Activated T-cell treated with anti-CD3 and anti-CD28 coated beads for 24 hours (primary cell): ENCODE measurements around the gene GNAI1.
A peak's percentile ranks its signal among the peaks of the same experiment; 100 is the strongest.
"Not testable (repeated sequence)": the region's sequence is repeated elsewhere in the genome, so short reads cannot be mapped to it uniquely, and the experiment has no call there.

Experiments
- DNase-seq: peaks from one replicate; pipeline ENCODE4 v3.0.0-alpha.2; 2020; ENCODE audit warnings: low read depth

GNAI1 gene

DNA sequence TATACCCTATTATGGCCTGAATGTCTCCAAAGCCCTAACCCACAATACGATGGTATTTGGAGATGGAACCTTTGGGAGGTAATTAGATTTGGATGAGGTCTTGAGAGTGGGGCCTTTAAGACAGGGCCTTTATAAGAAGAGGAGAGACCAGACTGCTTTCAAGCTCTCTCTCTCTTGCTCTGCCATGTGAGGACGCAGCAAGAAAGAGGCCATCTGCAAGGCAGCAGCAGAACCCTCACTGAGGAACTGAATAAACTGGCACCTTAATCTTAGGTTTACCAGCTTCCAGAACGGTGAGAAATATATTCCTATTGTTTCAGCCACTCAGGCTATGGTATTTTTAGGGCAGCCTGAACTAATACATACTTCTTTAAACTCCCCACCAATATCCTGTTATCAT lies 2.0 kb upstream of the GNAI1 start:
- no peak for DNase-seq

DNA sequence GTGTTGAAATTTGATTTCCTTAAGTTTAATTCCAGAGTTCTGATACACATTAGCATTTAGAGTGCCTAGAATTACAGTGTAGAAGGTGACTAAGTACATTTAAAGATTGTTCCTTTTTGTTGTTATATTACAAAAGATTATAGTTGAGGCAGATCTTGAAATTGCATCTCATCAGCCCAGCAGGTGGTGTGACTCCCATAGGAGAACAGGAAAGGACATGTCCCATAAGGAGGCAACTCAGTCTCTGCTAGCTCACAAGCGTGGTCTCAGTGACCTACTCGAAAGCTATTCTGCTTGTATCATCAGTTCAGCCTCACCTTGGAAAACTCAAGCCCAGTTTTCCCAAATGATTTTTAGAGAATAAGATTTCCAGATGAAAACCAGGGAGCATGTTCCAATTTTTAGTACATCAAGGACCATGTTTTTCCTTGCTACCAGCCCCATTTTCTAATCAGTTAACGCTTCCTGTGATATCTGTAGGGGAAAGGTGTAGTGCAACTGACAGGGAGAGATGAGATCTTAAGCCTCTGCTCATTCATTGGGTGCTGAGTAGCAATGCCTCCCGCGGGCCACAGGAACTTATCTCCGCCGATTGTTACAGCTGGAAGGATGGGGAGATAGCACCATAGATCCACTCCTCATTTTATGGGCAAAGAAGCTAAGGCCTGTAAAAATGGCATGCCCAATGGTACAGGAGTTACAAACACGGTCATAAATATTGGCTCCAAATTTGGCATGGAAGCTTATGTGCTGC lies 1.1 kb upstream of the GNAI1 start:
- DNase-seq = no peak

DNA sequence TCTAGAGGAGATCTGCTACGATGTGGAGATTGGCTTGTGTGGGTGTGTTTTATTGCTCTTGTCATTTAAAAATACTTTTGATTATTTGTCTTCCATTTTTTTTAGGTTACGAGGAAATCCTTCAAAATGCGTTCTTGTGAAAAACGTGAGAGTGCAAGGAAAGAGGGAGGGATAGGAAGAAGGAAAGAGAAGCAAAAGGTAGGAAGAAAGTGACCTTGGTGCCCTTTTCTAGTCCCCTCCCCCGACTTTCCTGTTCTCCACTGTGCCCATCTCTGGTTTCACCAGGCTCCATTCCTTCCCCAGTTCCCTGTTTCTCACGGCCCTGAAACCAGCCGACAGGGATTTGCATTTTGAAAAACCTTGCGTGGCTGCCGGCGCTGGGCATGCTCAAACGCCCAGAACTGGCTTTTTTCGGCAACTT lies 506 bp upstream of the GNAI1 start:
- DNase-seq = no peak

DNA sequence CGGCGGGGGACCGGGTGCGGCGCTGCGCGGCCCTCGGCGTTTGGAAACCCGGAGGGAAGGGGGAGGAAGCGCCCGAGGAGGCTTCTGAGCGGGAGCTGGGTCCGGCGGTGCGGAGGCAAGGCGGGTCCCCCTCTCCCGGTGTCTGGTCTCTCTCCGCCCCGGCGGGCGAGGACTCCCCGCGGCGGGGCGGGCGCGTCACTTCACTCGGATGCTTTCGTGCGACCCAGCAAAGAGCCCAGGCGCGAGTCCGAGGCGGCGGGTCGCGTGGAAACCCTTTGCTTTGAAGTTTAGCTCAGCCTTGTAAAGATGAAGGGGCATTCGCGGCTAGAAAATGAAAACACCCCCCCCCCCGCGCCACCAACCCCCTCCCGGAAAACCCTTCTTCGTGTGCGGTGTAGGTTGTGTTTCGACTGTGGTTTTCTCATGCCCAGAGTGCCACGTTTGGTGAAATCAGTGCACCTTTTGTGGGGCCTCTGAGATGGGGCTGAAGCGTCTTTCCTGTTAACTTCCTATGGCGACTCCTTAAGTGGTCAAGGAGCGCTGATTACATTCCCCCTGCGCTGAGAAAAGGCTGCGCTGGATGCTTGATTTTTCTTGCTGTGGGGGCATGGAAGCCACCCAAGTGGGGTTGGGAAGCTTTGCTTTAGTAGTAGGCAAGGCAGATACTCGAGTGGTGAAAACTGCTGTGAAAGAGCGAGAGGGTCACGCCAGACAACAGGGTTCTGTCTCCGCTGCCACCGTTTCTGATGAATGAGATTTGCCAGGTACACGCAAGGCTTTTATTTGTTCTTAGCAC lies 876 bp downstream of the GNAI1 start:
- DNase-seq = no peak

DNA sequence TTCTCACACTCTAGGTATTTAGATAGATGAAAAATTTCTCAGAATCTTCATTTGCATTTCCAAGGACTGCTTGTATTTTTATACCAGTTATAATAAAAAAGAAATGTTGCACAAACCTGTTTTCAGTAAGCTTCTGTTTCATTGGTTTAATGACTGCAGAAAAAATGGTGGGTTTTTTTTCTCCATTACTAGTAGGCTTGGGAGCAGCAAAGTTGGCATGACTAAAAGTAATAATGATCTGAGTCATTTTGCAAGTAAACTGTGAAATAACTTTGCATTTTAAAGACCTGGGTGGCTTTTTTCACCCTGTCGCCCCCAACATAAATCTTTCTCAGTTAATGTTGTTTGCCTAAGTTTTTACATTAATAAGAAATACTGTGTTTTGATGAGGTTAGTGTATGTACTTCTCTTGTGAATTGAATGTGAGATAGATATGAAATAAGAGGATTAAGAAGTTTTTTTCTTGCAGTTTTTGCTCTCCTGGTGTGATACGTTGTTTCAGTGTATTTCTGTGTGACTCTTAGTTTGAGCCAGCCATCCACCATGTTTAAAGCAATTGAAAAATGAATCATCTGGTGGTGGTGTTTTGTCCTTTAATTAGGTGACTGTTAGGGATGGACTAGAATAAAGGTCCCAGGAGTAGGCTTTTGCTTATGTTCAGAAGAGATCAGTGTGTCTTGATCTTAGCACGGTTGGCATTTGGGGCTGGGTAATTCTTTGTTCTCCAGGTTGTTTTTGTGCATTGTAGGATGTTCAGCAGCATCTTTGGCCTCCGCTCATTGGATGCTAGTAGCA lies 1.8 kb downstream of the GNAI1 start:
- no peak for DNase-seq

DNA sequence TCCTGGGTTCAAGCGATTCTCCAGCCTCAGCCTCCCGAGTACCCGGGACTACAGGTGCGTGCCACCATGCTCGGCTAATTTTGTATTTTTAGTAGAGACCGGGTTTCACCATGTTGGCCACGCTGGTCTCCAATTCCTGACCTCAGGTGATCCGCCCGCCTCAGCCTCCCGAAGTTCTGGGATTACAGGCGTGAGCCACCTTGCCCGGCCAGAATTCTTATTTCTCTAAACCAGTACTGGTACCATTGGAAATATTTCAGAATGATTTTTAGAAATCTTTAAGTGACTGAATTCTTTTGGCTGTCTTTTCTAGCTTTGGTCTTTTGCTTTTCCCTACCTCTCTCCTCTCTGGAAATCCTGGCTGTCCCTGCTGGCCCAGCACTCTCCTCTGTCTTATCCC lies 2.8 kb downstream of the GNAI1 start:
- DNase-seq = no peak

DNA sequence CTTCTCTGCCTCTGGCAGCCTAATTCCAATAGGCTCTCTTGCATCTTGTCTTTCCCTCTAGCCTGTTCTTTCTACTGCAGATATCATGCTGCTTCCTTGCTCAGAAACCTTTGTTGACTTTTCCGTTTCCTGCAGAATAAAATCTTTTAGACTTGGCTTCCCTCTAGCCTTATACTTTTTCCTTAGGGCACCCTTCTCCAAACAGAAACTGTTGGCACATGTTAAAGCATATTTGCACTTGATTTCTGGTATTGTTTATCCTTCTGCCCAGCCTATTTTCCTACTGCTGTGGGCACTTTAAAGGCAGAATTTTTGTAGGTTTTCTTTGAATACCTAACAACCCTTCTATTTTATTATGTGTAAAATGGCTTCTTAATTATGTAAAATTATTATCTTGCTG lies 4.6 kb downstream of the GNAI1 start:
- no peak for DNase-seq

DNA sequence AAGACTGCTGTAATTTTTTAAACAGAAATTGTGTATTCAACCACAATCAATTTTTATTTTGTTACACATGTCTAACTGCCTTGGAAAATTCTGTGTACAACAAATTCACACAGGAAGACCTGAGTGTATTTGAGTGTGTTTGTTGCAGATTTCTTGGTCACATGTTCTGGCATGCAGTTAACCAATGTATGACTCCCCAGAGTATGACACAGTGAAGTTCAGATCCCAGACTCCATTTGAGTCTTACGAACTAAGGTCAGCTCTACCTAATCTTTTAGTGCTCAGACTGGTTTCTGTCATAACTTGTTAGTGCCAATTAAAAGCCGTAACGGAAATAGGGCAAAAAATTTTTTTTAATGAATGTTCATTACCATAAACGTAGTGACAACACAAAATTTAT lies 5.8 kb downstream of the GNAI1 start:
- DNase-seq = no peak

DNA sequence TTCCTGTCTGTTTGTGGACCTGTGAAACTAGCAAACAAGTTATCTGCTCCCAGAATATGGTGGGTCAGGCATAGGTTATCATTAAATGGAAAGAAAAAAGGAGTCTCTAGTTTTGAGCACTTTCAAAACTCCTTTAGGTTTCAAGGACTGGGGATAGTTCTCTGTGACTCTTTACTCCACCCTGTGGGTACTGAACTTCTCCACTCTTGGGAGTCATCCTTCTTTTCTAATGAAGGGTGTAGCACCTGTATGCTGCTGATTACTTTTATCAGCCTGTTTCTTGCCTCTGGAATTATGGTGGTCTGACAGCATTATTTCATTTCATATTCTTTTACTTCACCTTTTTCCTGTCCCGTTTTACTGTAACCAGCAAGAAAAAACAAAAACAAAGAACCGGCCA lies 6.7 kb downstream of the GNAI1 start:
- DNase-seq = no peak

DNA sequence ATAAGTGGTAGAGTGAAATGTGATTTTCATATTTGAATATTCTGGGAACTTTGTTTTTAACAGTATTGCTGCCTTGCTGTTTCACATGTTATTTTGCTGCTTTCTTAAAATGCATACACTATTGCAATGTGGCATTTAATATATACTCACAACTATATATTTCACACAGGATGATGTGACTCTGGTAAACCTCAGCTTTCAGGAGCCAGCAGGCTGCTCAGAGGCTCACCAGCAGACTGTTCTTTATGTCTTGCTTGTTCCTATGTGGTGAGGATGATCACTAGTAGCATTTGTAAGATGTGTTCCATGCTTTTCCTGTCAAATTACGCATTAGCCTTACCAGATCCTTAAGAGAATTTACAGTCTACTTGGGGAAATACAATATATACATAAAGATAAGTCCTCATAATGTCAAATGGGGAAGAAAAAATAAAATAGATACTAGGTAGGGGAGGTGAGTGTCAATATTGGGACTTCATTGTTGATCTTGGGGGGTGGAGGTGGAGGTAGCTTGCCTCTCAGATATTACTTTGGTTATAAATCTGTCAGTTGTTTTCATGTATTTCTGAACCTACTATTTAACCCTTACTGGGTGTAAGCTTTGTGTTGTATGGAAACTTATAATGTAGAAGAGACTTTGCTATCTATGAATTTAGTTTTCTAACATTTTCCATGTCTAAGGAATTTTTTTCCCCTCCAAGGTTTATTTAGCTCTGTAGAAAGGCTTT lies 8.4 kb downstream of the GNAI1 start:
- DNase-seq = no peak

DNA sequence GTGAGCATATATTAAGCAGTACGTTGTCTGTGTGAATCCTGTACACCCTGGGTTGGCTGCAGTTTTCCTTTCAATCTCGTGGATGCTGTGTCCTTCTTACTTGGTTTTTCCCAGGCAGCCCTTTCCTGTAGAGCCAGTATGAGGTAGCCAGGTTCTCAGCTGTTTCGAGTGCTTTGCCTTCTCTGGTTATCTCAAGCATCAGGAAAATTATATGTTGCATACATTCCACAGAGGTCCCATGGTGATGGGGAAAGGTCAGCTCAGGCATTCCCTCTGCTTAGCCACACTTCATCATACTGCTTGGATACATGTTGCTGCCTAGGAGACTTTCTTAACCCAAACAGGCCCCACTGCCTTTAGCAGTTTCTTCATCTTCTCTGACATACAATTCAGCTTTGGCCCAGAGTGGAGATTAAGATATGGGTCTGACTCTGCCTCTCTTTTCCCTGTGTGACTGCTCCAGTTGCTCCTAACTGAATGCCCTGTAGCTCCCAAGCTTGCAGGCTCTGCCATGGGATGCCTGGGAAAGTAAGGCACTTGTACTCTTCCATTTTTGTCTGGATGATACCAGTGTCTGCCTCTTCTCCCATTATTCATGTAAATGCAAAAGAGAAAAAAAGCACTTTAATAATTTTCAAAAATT lies 11.3 kb downstream of the GNAI1 start:
- no peak for DNase-seq

DNA sequence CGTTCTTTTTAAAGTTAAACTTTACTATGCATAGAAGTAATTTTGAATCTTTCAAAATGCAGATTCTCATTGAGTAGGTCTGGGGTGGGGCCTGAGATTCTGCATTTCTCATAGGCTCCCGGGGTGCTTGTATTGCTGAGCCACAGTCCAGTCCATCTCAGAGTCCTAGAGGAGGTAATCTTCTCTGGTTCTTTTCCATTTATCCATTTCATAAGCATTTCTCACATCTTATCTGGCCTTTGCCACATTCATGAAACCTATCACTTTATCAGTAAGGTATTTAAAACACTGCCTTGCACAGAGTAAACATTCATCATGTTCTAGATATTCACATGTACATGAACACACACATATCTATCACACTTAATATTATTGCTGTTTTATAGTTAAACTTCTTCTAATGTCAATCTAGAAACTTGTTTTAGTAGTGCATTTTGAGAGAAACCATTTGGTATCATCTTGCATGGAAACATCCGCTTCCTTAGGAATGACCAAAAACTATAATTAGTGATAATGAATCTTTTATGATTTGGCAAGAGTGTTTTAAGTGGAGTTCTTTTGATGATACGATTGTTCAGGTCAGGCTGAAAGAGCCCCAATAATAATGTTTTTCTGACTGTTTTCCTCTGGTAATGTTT lies 12.0 kb downstream of the GNAI1 start:
- DNase-seq = no peak

DNA sequence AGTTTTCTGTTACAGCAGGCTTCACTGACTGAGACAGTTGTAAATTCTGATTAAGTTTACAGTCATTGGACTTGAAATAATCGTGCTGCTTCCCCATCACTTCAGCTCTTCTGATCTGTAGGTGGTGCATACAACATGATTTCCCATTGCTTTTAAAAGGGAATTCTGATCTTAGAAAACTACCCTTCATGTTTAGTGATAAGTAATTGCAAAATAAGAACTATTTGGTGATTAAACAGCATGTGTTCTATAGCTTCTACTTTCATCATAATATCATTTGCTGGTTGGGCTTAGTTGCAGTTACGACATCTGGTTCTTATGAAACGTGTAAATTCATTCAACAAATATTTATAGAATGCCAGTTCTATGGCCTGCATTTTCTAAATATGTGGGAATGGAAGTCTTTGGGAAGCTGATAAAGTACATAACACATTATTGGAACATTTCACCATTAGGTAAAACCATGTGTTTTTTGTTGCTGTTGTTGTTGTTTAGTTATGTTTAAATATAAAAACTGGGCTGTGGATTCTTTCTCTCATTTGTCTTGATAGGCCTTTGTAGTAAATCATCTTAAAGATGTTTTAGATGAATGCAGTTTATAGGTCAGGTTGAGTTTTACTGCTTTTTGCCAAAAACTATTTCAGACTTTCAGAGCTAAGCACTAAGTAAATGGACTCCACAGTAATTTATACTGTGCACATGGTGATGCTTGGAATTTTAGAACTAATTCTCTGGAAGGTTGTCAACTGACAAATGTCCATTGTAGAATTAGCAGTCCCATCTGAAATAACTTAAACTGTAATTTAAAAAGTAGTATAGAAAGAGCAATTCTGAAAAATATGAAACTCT lies 13.1 kb downstream of the GNAI1 start:
- DNase-seq = no peak

DNA sequence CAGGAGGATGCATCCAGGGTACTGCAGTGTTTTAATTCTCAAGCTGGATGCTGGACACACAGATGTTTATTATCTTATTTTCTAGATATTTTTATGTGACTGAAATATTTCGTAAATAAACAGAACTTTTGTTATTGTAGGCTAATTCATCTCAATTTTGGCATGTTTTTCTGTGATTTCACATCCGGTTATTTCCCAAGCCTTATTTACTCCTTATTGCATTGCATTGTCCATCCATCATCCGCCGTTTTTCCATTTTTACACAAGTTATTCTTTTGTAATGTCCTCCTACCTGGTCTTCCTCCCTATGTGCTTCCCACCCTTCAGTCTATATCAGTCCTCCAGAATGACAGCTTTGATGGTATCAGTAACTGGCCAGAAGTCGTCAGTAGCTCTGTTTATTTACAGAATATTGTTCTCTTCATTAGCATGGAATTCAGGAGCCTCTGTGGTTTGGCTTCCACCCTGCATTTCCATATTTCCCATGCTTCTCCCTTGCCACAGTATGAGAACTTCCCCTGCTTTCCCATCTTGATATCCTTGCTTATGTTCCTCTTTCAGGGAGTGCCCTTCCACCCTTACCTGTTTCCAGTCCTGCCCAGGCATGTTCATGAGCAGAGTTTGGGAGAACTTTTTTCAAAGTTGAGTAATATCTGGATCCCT lies 16.1 kb downstream of the GNAI1 start:
- no peak for DNase-seq

DNA sequence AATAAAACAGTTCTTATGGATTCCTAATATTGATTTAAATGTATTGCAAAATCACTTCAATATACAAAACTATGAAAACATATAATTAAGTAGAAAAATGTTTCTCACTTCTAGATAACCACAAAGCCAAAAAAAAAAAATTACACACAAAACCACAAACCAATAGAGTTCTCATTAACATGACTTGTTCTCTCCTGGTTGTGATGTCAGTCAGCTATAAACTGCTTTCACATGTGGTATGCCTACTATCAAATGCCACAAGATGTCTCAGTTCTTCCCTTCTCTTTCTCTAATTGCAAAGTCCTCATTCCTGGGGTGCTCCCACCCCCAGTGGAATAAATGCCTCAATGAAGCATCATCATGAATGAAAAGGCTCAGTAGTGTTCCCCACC lies 16.6 kb downstream of the GNAI1 start:
- DNase-seq = peak; percentile 29

DNA sequence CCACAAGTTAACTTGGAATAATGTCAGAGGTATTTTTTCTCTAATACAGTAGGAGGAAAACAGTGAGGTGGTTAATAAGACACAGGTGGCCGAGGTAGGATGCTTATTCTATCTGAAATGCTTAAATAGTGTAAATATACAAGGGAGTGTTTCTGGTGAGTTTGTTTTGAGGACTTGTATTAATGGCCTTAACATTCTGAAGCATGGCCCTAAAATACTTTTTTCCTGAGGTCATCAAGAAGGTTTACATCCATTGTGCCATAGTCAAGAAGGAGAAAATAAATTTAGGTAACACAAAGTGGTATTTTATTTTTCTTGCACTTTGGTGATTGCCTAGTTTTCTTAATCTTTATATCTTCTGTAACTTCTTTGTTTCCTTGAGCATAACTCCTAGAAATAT lies 18.8 kb downstream of the GNAI1 start:
- no peak for DNase-seq

DNA sequence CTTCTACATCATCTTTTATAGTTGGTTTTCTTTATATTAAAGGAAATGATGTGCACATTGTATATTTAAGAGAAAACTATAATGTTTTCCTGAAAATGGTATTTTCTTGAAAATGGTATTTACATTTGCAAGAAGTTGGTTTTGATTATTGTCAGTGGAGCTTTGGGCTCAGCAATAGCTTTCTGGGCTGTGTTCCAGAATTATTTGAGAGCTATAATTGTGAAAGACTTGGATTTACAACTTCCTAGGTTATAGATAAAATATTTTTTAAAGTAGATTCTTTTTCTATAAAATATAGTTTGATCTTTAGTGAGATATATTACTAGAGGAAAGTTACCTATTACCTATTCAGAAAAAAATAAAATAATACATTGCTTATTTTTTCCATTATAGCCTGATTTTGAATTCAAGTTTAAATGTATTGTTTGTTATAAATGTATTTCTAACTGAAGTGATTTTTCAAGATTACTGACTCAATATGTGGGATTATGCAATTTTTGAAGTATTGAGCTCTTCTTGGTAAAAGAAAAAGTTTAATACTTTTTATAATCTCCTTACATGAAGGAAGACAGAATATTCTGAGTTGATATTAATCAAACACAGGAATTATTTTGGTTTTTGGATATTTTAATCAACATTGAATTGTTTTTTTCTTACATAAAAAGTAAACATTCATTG lies 20.2 kb downstream of the GNAI1 start:
- no peak for DNase-seq

DNA sequence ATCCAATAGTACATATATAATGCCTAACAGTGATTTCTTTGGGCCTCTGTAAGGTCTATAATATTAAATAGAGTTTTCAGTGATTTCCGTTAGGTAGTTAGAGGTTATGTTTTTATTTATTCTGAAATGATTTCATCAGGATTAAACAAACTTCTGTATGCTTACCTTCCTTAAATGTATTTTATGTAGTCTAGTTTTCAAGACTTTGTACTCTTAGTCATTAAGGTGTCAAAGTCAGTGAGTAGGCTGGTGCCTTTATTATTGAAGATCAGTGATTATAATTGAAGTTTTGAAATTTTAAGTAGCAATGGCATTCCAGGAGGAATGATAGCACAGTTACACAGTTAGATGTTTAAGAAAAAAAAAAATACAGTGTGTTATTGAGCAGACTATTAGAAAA lies 20.7 kb downstream of the GNAI1 start:
- DNase-seq = no peak

DNA sequence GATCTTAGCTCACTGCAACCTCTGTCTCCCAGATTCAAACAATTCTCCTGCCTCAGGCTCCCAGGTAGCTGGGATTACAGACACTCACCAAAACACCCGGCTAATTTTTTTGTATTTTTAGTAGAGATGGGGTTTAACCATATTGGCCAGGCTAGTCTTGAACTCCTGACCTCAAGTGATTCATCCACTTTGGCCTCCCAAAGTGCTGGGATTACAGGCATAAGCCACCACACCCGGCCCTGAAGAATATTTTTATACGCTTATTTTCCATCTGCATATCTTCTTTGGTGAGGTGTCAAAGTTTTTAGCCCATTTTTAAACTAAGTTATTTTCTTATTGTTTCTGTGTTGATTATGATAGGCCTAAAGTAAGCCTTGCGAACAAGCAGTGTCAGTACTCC lies 23.1 kb downstream of the GNAI1 start:
- not testable (repeated sequence) for DNase-seq
